C4-2B (cell line): ENCODE measurements around the gene PPP3CA.

Experiments used
- ZFX ChIP-seq: fragments of 450-650 bp; IDR thresholded peaks from 2 replicates; pipeline ENCODE4 v1.6.1; 2017
- TF ChIP-seq, protein P1 (sequence below): fragments of 450-650 bp; conservative IDR thresholded peaks from 2 replicates; pipeline ENCODE4 v1.5.1; 2017; ENCODE audit warnings: mild to moderate bottlenecking

DNA sequence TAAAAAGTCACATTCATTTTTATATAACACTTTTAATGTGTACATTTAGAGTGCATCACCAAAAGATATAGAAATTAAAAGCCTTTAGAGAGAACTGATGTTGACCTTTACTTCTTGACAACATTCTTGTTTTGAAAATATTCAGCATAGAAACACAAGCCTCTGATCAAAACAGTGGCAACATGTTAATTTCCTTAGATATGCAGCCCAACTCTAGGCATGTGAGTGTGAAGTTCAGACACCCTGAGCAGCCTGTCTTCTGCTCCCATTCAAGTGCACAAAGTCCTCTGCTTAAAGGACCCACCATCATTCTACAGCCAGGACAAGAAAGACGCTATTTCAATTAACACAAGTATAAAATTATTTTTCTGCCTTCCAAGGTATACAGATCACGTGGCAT lies 60.0 kb downstream of the PPP3CA start:
- TF ChIP-seq, protein P1, sequence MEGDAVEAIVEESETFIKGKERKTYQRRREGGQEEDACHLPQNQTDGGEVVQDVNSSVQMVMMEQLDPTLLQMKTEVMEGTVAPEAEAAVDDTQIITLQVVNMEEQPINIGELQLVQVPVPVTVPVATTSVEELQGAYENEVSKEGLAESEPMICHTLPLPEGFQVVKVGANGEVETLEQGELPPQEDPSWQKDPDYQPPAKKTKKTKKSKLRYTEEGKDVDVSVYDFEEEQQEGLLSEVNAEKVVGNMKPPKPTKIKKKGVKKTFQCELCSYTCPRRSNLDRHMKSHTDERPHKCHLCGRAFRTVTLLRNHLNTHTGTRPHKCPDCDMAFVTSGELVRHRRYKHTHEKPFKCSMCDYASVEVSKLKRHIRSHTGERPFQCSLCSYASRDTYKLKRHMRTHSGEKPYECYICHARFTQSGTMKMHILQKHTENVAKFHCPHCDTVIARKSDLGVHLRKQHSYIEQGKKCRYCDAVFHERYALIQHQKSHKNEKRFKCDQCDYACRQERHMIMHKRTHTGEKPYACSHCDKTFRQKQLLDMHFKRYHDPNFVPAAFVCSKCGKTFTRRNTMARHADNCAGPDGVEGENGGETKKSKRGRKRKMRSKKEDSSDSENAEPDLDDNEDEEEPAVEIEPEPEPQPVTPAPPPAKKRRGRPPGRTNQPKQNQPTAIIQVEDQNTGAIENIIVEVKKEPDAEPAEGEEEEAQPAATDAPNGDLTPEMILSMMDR, result no peak
- TF ChIP-seq ZFX, result no peak
